ENCODE data around the gene AKAP10. TPM values are rescaled to one million over a fixed set of nuclear protein-coding genes. Genes with fewer than 3 reads are reported as not detected.

AKAP10 gene
- total RNA-seq, 2 donors from 2014 or later, result 11.9 to 13.2 TPM

DNA sequence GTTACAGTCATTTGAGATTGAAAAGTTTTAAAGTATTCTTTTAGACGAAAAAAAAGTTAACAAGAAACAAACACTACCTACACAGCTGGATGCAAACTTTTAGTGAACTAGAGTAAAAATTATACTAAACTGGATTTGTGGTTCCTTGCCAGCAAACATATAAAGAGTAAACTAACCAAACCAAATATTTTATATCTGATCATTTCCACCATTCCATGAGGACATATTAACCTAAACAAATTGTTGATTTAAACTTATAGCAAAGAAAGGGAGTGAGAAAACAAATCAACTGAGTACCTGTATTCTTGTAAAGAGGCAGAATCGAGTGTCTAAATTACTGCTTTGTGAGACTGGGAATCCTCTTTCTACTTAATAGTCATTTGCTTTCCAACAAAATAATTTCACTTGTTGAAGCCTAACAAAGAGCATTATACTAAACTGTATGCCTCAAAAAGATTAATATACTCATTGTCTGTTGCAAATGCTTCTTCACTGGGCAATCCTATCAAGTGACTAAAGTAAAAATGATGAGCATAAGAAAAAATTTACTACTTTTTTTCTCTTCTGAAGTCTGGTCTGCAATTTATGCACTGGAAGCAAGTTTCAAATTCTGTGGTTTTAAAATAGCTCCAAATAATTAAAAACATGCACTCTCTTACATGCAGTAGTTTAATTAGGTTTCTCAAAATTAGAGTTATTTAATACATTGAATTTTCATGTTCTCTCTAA is 37.5 kb downstream of the AKAP10 start:
- WGBS, 2 donors, result 90 to 92% methylated on average over 2 of the region's 2 CpGs
- Histone ChIP-seq H3K36me3 (replicated peaks in 1 of 2; ENCODE audit: insufficient read depth in 1 of 2, low read depth in 2 of 2) (peaks cover 0 to 6% of the 10 kb centered on the region in 2 donors), H3K4me1 (peaks cover 20% of the 10 kb centered on the region), H3K27me3 (no peaks in the 10 kb centered on the region), H3K4me3 (no peak overlapping the region), H3K27ac (no peak overlapping the region), H3K9me3 (no peaks in the 10 kb centered on the region)
- ATAC-seq, result no peak
- no peak for TF ChIP-seq POLR2A (IDR thresholded peaks at IDR 0.05)
- TF ChIP-seq CTCF (IDR thresholded peaks at IDR 0.05), result no peak
- intact Hi-C loops (cut with DNase I), result no loop called here
- DNase-seq, result no peak

- H3K36me3 ChIP-seq (replicated peaks in 1 of 2; ENCODE audit: insufficient read depth in 1 of 2, low read depth in 2 of 2), result peaks cover 0 to 12% of the 10 kb centered on the region in 2 donors
- H3K9me3 ChIP-seq, result no peaks in the 10 kb centered on the region
- H3K27ac ChIP-seq, result no peak overlapping the region
- no peaks in the 10 kb centered on the region for H3K27me3 ChIP-seq
- ATAC-seq (no peak), DNase-seq (no peak)
- intact Hi-C loops (cut with DNase I), result no loop called here
- H3K4me1 ChIP-seq, result peaks cover 20% of the 10 kb centered on the region
- TF ChIP-seq CTCF (IDR thresholded peaks at IDR 0.05), result no peak
- TF ChIP-seq POLR2A (IDR thresholded peaks at IDR 0.05), result no peak
- no peak overlapping the region for H3K4me3 ChIP-seq
- 97 to 99% methylated on average over 10 of the region's 10 CpGs for WGBS, 2 donors
These were observed 38.9 kb downstream of the AKAP10 start for GRCh38 chr17:19938736-19939135.

DNA sequence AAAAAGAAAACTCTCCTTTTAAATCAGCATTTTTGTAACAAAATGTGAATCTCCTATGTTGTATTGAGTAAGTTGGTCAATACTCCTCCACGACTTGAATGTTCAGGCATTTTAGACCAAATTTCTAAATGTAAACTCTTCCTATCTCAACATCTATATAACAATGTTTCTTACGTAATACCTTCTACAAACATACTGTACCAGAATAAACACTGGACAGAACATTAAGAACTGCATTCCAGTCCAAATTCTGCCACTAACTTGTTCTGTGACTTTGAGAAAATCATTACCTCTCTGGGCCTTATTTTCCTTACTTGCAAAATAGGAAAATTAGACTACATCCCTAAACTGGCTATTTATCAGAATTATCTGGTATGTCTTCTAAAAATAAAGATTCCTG is 40.1 kb downstream of the AKAP10 start:
- ATAC-seq (peak; percentile 83), DNase-seq (no peak)
- intact Hi-C loops (cut with DNase I), result no loop called here
- Histone ChIP-seq H3K4me1 (peaks cover 20% of the 10 kb centered on the region), H3K27ac (peak overlapping the region in 2 of 4 donors; percentile 1 to 5), H3K27me3 (no peaks in the 10 kb centered on the region), H3K36me3 (replicated peaks in 1 of 2; ENCODE audit: insufficient read depth in 1 of 2, low read depth in 2 of 2) (peaks cover 0 to 12% of the 10 kb centered on the region in 2 donors), H3K4me3 (no peak overlapping the region), H3K9me3 (no peaks in the 10 kb centered on the region)
- no peak for TF ChIP-seq CTCF (IDR thresholded peaks at IDR 0.05)
- no peak for TF ChIP-seq POLR2A (IDR thresholded peaks at IDR 0.05)
- WGBS, 2 donors, result 38 to 39% methylated on average over 2 of the region's 2 CpGs

DNA sequence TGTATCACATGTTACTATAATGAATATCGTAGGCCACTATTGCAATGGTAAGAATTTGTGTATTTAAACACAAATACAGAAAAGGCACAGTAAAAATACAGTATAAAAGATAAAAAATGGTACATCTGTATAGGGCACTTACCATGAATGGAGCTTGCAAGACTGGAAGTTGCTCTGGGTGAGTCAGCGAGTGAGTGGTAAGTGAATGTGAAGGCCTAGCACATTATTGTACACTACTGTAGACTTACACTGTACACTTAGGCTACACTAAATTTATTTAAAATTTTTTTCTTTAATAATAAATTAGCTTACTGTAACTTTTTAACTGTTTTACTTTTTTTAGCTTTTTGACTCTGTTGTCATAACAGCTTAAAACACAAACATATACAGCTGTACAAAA is 42.5 kb downstream of the AKAP10 start:
- no peaks in the 10 kb centered on the region for H3K27me3 ChIP-seq
- 95 to 100% methylated on average over 2 of the region's 2 CpGs for WGBS, 2 donors
- H3K4me3 ChIP-seq, result no peak overlapping the region
- H3K36me3 ChIP-seq (replicated peaks in 1 of 2; ENCODE audit: insufficient read depth in 1 of 2, low read depth in 2 of 2), result peaks cover 0 to 26% of the 10 kb centered on the region in 2 donors
- ATAC-seq, result no peak
- intact Hi-C loops (cut with DNase I), result no loop called here
- H3K9me3 ChIP-seq, result no peaks in the 10 kb centered on the region
- H3K27ac ChIP-seq, result no peak overlapping the region
- TF ChIP-seq POLR2A (IDR thresholded peaks at IDR 0.05) (no peak), CTCF (IDR thresholded peaks at IDR 0.05) (no peak)
- H3K4me1 ChIP-seq, result peaks cover 20% of the 10 kb centered on the region
- DNase-seq, result no peak

GRCh38 chr17:19933628-19934027 is 44.0 kb downstream of the AKAP10 start:
- WGBS, 2 donors, result 92 to 95% methylated on average over 5 of the region's 5 CpGs
- Histone ChIP-seq H3K36me3 (replicated peaks in 1 of 2; ENCODE audit: insufficient read depth in 1 of 2, low read depth in 2 of 2) (peaks cover 0 to 28% of the 10 kb centered on the region in 2 donors), H3K4me3 (no peak overlapping the region), H3K9me3 (no peaks in the 10 kb centered on the region), H3K27ac (no peak overlapping the region), H3K27me3 (no peaks in the 10 kb centered on the region), H3K4me1 (peaks cover 17% of the 10 kb centered on the region)
- ATAC-seq, result no peak
- intact Hi-C loops (cut with DNase I), result no loop called here
- TF ChIP-seq CTCF (IDR thresholded peaks at IDR 0.05) (no peak), POLR2A (IDR thresholded peaks at IDR 0.05) (no peak)
- no peak for DNase-seq
